Neural progenitor cell (in vitro differentiated cells): ENCODE data around the gene TXNDC9. TPM values are rescaled to one million over a fixed set of nuclear protein-coding genes. Genes with fewer than 3 reads are reported as not detected.
"Not testable (repeated sequence)": the region's sequence is repeated elsewhere in the genome, so short reads cannot be mapped to it uniquely, and the experiment has no call there.

Source experiments
- DNase-seq: peaks from one replicate; pipeline ENCODE4 v3.0.0-alpha.2; 2016; ENCODE audit warnings: low spot score
- H2AFZ ChIP-seq: fragments of 200-600 bp; sonication (generic); replicated peaks from 2 replicates; pipeline ENCODE4 v1.6.1; 2016; ENCODE audit warnings: antibody characterized with exemption
- H3F3A ChIP-seq: fragments of 200-600 bp; sonication (generic); 2 replicates; pipeline ENCODE4 v1.6.1; 2016; ENCODE audit warnings: antibody characterized with exemption, low read depth
- H3K27ac ChIP-seq: fragments of 200-600 bp; sonication (generic); 2 replicates; pipeline ENCODE4 v1.5.1; 2016; ENCODE audit warnings: mild to moderate bottlenecking
- H3K27me3 ChIP-seq: fragments of 200-600 bp; sonication (generic); 2 replicates; pipeline ENCODE4 v1.6.1; 2016; ENCODE audit warnings: mild to moderate bottlenecking, moderate library complexity
- H3K36me3 ChIP-seq: fragments of 200-600 bp; sonication (generic); 2 replicates; pipeline ENCODE4 v1.5.1; 2016
- H3K4me1 ChIP-seq: fragments of 200-600 bp; sonication (generic); 2 replicates; pipeline ENCODE4 v1.6.1; 2016; ENCODE audit warnings: mixed run types
- H3K4me2 ChIP-seq: fragments of 200-600 bp; sonication (generic); 2 replicates; pipeline ENCODE4 v1.6.1; 2016
- H3K4me3 ChIP-seq: fragments of 200-600 bp; sonication (generic); 2 replicates; pipeline ENCODE4 v1.5.1; 2016
- H3K79me2 ChIP-seq: fragments of 200-600 bp; sonication (generic); 2 replicates; pipeline ENCODE4 v1.6.1; 2016; ENCODE audit warnings: low read depth
- H3K9ac ChIP-seq: fragments of 200-600 bp; sonication (generic); 2 replicates; pipeline ENCODE4 v1.6.1; 2016
- H3K9me3 ChIP-seq: fragments of 200-600 bp; sonication (generic); 2 replicates; pipeline ENCODE4 v1.5.1; 2016; ENCODE audit warnings: low read depth
- H4K20me1 ChIP-seq: fragments of 200-600 bp; sonication (generic); 2 replicates; pipeline ENCODE4 v1.6.1; 2016; ENCODE audit warnings: low read depth
- H3K27ac Mint-ChIP-seq: 3 replicates; pipeline ENCODE4 v1.8.0; 2021; ENCODE audit warnings: mixed read lengths
- H3K27me3 Mint-ChIP-seq: 2 replicates; pipeline ENCODE4 v1.8.0; 2022; ENCODE audit warnings: low read depth, mild to moderate bottlenecking, inconsistent platforms, moderate library complexity, mixed read lengths; ENCODE audit not compliant: insufficient read depth
- H3K36me3 Mint-ChIP-seq: 3 replicates; pipeline ENCODE4 v1.8.0; 2021; ENCODE audit warnings: mixed read lengths
- H3K4me1 Mint-ChIP-seq: 3 replicates; pipeline ENCODE4 v1.8.0; 2021; ENCODE audit warnings: mixed read lengths
- H3K4me3 Mint-ChIP-seq: 3 replicates; pipeline ENCODE4 v1.8.0; 2021; ENCODE audit warnings: mild to moderate bottlenecking, moderate library complexity, mixed read lengths
- H3K9me3 Mint-ChIP-seq: 3 replicates; pipeline ENCODE4 v1.8.0; 2020; ENCODE audit warnings: mixed read lengths
- EZH2 ChIP-seq: fragments of 200-600 bp; sonication (generic); IDR thresholded peaks from 2 replicates; pipeline ENCODE4 v1.6.1; 2017; ENCODE audit warnings: antibody characterized with exemption, mild to moderate bottlenecking, moderate library complexity
- EZH2phosphoT487 ChIP-seq: fragments of 200-600 bp; sonication (generic); IDR thresholded peaks from 2 replicates; pipeline ENCODE4 v1.6.1; 2017; ENCODE audit warnings: antibody characterized with exemption
- total RNA-seq: library from RNA; depleted of rRNA; stranded (reverse); fragments of >200 nt; gene quantifications from 2 replicates; pipeline ENCODE4 v1.2.3, GENCODE V29; 2015; ENCODE audit warnings: low replicate concordance
- TF ChIP-seq, protein P1 (sequence below): fragments of 200-600 bp; sonication (generic); IDR thresholded peaks from 2 replicates; pipeline ENCODE4 v1.5.1; 2017; ENCODE audit warnings: antibody characterized with exemption, mild to moderate bottlenecking

Gene TXNDC9
- total RNA-seq, 1 donor from 2014 or later: 109 TPM

DNA sequence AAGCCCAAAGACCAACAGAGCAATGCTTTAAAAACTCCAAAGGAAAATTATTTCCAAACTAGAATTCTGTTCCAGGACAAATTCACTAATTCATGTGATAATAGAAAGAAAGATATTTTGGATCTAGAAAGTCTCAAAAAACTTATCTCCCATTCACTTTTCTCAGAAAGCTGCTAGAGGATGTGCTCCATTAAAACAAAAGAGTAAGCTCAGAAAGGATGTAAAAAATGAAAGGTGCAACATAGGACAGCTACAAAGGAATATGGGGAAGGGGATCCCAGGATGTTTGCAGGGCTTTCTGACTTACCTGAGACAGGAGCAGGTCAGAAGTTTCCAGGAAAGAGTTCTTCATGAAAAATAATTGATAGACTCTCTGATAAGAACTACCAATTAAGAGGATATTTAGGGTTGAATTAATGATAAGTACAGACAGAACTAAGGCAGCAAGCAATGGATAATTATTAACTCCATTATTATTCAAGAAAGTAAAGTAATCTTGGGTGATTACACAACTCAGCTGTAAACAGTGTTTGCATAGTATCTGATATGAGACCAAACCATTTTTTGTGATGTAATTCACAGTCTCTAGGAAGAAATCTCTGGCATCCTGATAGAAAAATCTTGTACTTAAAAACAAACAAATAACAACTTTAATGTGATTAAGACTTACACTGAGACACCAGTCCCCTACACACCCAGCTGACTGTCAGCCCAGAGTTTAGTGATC is 56.0 kb downstream of the TXNDC9 start:
- no peak overlapping the region for H3K27ac Mint-ChIP-seq

DNA sequence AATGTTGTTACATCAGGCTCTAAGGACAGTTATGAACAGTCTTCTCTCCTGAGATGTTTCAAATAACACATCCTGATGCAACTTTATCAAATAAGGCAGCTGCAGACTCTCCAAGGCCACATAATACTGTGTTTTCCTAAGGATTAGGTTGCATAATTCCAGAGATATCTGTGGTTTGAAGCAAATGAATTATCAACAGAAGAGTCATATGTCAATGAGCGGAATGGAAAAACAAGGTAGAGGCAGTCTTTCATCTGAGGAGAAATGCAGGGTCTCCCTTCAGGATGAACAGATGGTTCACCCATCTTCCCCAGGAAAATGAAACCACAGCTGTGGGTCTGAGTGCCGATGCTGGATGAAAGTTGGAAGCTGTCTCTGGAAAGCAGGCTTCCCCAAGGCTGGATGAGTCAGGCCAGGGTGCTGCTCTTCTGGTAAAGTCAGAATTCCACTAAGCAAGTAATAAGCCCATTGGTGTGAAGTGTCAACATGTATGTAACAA is 57.3 kb downstream of the TXNDC9 start:
- Mint-ChIP-seq H3K9me3 (peaks cover 18% of the 10 kb centered on the region), H3K4me3 (no peak overlapping the region), H3K4me1 (no peaks in the 10 kb centered on the region), H3K27me3 (peaks cover 2% of the 10 kb centered on the region), H3K36me3 (peaks cover 28% of the 10 kb centered on the region), H3K27ac (no peak overlapping the region)
- Histone ChIP-seq H3K9me3 (no peaks in the 10 kb centered on the region), H3K79me2 (no peaks in the 10 kb centered on the region), H3K4me3 (no peak overlapping the region), H3K27ac (no peak overlapping the region), H3K27me3 (no peaks in the 10 kb centered on the region), H2AFZ (no peak overlapping the region), H3K36me3 (no peaks in the 10 kb centered on the region), H3K9ac (no peak overlapping the region), H3K4me1 (peaks cover 5% of the 10 kb centered on the region), H3F3A (no peaks in the 10 kb centered on the region), H3K4me2 (no peak overlapping the region), H4K20me1 (no peaks in the 10 kb centered on the region)
- DNase-seq: no peak
- TF ChIP-seq EZH2phosphoT487 (no peak), EZH2 (no peak)
- TF ChIP-seq, protein P1, sequence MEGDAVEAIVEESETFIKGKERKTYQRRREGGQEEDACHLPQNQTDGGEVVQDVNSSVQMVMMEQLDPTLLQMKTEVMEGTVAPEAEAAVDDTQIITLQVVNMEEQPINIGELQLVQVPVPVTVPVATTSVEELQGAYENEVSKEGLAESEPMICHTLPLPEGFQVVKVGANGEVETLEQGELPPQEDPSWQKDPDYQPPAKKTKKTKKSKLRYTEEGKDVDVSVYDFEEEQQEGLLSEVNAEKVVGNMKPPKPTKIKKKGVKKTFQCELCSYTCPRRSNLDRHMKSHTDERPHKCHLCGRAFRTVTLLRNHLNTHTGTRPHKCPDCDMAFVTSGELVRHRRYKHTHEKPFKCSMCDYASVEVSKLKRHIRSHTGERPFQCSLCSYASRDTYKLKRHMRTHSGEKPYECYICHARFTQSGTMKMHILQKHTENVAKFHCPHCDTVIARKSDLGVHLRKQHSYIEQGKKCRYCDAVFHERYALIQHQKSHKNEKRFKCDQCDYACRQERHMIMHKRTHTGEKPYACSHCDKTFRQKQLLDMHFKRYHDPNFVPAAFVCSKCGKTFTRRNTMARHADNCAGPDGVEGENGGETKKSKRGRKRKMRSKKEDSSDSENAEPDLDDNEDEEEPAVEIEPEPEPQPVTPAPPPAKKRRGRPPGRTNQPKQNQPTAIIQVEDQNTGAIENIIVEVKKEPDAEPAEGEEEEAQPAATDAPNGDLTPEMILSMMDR: no peak

More for the DNA sequence above, 56.0 kb downstream of the TXNDC9 start:
- peaks cover 18% of the 10 kb centered on the region for H3K9me3 Mint-ChIP-seq
- no peaks in the 10 kb centered on the region for H3K79me2 ChIP-seq
- H3K9me3 ChIP-seq: no peaks in the 10 kb centered on the region
- H3K4me3 ChIP-seq: no peak overlapping the region
- H3K27me3 Mint-ChIP-seq: peaks cover 2% of the 10 kb centered on the region
- no peaks in the 10 kb centered on the region for H3K4me1 Mint-ChIP-seq
- H3K27ac ChIP-seq: no peak overlapping the region
- H3F3A ChIP-seq: no peaks in the 10 kb centered on the region
- TF ChIP-seq EZH2phosphoT487: no peak
- TF ChIP-seq, protein P1: no peak
- no peak for TF ChIP-seq EZH2
- H2AFZ ChIP-seq: no peak overlapping the region
- no peaks in the 10 kb centered on the region for H3K36me3 ChIP-seq
- peaks cover 28% of the 10 kb centered on the region for H3K36me3 Mint-ChIP-seq
- no peak overlapping the region for H3K4me3 Mint-ChIP-seq
- H3K9ac ChIP-seq: no peak overlapping the region
- no peaks in the 10 kb centered on the region for H3K27me3 ChIP-seq
- H3K4me1 ChIP-seq: peaks cover 5% of the 10 kb centered on the region
- no peaks in the 10 kb centered on the region for H4K20me1 ChIP-seq
- DNase-seq: no peak
- no peak overlapping the region for H3K4me2 ChIP-seq

DNA sequence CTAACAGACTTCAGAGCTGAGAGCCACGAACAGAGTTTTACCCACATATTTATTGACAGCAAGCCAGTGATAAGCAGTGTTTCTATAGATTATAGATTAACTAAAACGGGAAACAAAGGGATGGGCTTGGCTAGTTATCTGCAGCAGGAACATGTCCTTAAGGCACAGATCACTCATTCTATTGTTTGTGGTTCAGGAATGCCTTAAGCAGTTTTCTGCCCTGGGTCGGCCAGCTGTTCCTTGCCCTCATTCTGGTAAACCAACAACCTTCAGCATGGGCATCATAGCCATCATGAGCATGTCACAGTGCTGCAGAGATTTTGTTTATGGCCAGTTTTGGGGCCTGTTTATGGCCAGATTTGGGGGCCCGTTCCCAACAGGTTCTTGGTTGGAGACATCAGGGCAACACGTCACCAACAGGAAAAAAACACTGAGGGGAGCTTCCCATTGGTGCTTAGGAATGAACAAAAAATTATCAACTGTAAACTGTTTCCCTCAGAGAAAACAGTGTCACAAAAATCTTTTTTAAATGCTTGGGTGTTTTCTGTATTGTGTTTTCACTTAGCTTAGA is 57.9 kb downstream of the TXNDC9 start:
- not testable (repeated sequence) for H3K9me3 ChIP-seq, H3K4me1 Mint-ChIP-seq, H3K36me3 ChIP-seq, H3K4me1 ChIP-seq, H3K27ac ChIP-seq, H3K4me3 ChIP-seq, H3F3A ChIP-seq, H3K27me3 Mint-ChIP-seq, H3K79me2 ChIP-seq, DNase-seq, H4K20me1 ChIP-seq, H3K27ac Mint-ChIP-seq, H2AFZ ChIP-seq, H3K4me2 ChIP-seq, H3K4me3 Mint-ChIP-seq, H3K27me3 ChIP-seq, H3K9ac ChIP-seq
- Mint-ChIP-seq H3K9me3 (peaks cover 18% of the 10 kb centered on the region), H3K36me3 (peaks cover 25% of the 10 kb centered on the region)

DNA sequence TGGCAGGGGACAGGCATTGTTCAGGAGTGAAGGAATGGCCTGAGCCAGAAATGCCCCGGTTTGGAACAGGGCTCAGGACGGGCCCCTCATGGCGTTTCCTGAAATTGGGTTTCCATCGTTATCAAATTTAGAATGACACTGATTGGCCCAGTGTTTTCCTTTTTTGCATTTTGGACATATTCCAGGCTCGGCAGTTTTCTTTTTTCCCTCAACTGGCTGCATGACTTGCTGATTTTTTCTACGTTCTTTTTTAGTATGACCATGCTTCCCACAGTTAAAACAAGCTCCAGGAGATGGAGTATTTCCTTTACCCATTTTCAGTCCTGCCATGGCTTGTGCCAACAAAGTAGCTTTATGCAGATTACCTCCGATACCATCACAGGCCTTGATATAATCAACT is 60.3 kb downstream of the TXNDC9 start:
- H3K36me3 ChIP-seq: no peaks in the 10 kb centered on the region
- H3K4me1 ChIP-seq: no peaks in the 10 kb centered on the region
- peaks cover 18% of the 10 kb centered on the region for H3K36me3 Mint-ChIP-seq
- peaks cover 2% of the 10 kb centered on the region for H3K27me3 Mint-ChIP-seq
- H3K27ac Mint-ChIP-seq: no peak overlapping the region
- H3K27ac ChIP-seq: no peak overlapping the region
- H4K20me1 ChIP-seq: no peaks in the 10 kb centered on the region
- H3K9me3 Mint-ChIP-seq: peaks cover 22% of the 10 kb centered on the region
- TF ChIP-seq, protein P1: no peak
- TF ChIP-seq EZH2phosphoT487: no peak
- TF ChIP-seq EZH2: no peak
- H3F3A ChIP-seq: no peaks in the 10 kb centered on the region
- no peaks in the 10 kb centered on the region for H3K9me3 ChIP-seq
- H3K4me1 Mint-ChIP-seq: no peaks in the 10 kb centered on the region
- H3K79me2 ChIP-seq: no peaks in the 10 kb centered on the region
- no peak overlapping the region for H2AFZ ChIP-seq
- no peak overlapping the region for H3K4me2 ChIP-seq
- H3K27me3 ChIP-seq: no peaks in the 10 kb centered on the region
- H3K9ac ChIP-seq: no peak overlapping the region
- no peak overlapping the region for H3K4me3 ChIP-seq
- no peak for DNase-seq
- H3K4me3 Mint-ChIP-seq: no peak overlapping the region
